GM21367 (cell line): Measurements from ENCODE around the gene PBX4.

Source experiments
- ATAC-seq: cut with Tn5 transposase; IDR thresholded peaks from one replicate; pipeline ENCODE4 v1.9.1; 2021; ENCODE audit not compliant: unreplicated experiment

Gene PBX4

GRCh38 chr19:19592690-19593089 is 25.8 kb downstream of the PBX4 start:
- ATAC-seq, result no peak

- ATAC-seq, result no peak
Measured at GRCh38 chr19:19591133-19591825, 27.2 kb downstream of the PBX4 start.

GRCh38 chr19:19588546-19588945 is 29.9 kb downstream of the PBX4 start:
- ATAC-seq, result no peak

- no peak for ATAC-seq
Measured at GRCh38 chr19:19587771-19588170, 30.7 kb downstream of the PBX4 start.

GRCh38 chr19:19584356-19584755 is 34.1 kb downstream of the PBX4 start:
- ATAC-seq, result no peak

GRCh38 chr19:19582471-19582870 is 36.0 kb downstream of the PBX4 start:
- ATAC-seq, result no peak

GRCh38 chr19:19581391-19581790 is 37.1 kb downstream of the PBX4 start:
- no peak for ATAC-seq

- ATAC-seq, result no peak
Measured at GRCh38 chr19:19580418-19580817, 38.1 kb downstream of the PBX4 start.

GRCh38 chr19:19579533-19580361 is 38.7 kb downstream of the PBX4 start:
- no peak for ATAC-seq

- no peak for ATAC-seq
Measured at GRCh38 chr19:19578252-19578651, 40.2 kb downstream of the PBX4 start.

GRCh38 chr19:19575411-19575810 is 43.1 kb downstream of the PBX4 start:
- ATAC-seq, result no peak

- ATAC-seq, result no peak
Measured at GRCh38 chr19:19571071-19571786, 47.3 kb downstream of the PBX4 start.

GRCh38 chr19:19570571-19570970 is 47.9 kb downstream of the PBX4 start:
- ATAC-seq, result no peak

GRCh38 chr19:19568802-19569756 is 49.4 kb downstream of the PBX4 start:
- ATAC-seq, result no peak

GRCh38 chr19:19567391-19567790 is 51.1 kb downstream of the PBX4 start:
- ATAC-seq, result no peak

- ATAC-seq, result no peak
Measured at GRCh38 chr19:19566306-19566705, 52.2 kb downstream of the PBX4 start.

GRCh38 chr19:19563348-19563848 is 55.1 kb downstream of the PBX4 start:
- no peak for ATAC-seq

- ATAC-seq, result no peak
Measured at GRCh38 chr19:19562665-19563347, 55.7 kb downstream of the PBX4 start.

- ATAC-seq, result no peak
Measured at GRCh38 chr19:19561946-19562664, 56.4 kb downstream of the PBX4 start.
